ENCODE measurements around the gene SYS1. TPM values are rescaled to one million over a fixed set of nuclear protein-coding genes. Genes with fewer than 3 reads are reported as not detected.

Gene SYS1
- total and polyA plus RNA-seq, 2 of the 8 experiments (the other 6 are each of a cell fraction or from before 2014, with no cell fraction given): 19.6 to 50.8 TPM

DNA sequence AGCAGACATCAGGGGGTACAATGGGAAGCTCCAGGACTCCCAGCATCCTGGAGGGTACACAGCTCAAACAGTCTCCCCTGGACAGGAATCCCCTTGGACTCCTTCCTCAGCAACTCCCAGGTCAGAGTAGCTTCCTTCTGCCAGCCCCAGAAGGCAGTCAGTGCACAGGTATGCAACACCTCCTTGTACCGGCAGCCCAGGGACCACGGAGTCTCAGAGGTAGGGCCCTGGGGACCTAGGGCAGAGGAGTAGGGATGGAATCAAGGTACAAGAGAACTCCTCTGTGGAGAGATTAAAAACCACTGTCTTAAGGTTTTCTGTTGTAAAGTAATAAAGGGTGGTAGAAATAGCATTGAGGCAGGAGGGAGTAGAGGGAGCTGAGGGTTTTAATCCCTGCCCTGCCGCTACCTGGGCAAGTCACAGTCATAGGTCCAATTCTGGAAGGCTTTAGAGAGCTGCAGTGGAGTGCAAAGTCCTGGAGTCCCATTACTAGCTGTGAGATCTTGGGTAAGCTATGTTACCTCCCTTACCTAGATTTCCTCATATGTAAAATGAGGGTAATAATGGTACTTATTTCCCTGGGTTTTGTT, 7.7 kb downstream of the SYS1 start:
- Histone ChIP-seq H3K23me2 (ENCODE audit: low read depth, low read length) (peaks cover 4% of the 10 kb centered on the region), H4K91ac (replicated peaks; ENCODE audit: insufficient read length, low read length) (no peak overlapping the region), H2BK15ac (ENCODE audit: low read length) (no peak overlapping the region), H3K27ac (ENCODE audit: low read depth, low read length) (no peak overlapping the region), H3K79me2 (ENCODE audit: control insufficient read depth in 1 of 2, insufficient read depth in 2 of 2, low read length in 2 of 2) (no peaks in the 10 kb centered on the region; a peak in 1 of 4 replicates), H3K27me3 (replicated peaks in 1 of 4; ENCODE audit: control insufficient read depth in 3 of 4, extremely low read depth in 1 of 4, insufficient read depth in 3 of 4, low read length in 3 of 4) (peaks cover 0 to 12% (median 9%) of the 10 kb centered on the region in 4 experiments; a peak in 3 of 7 replicates), H3K4me2 (ENCODE audit: insufficient read depth in 1 of 2, low read depth in 2 of 2, low read length in 2 of 2) (no peak overlapping the region), H2BK120ac (replicated peaks; ENCODE audit: low read depth, low read length) (no peak overlapping the region), H3K9ac (replicated peaks in 1 of 4; ENCODE audit: extremely low read depth in 1 of 4, low read depth in 3 of 4, low read length in 3 of 4) (no peak overlapping the region), H3K4ac (replicated peaks; ENCODE audit: insufficient read length, low read depth, low read length) (no peak overlapping the region), H3K56ac (replicated peaks; ENCODE audit: insufficient read length, low read depth, low read length) (no peak overlapping the region), H2AFZ (ENCODE audit: low read length) (no peak overlapping the region), H3K14ac (ENCODE audit: insufficient read length) (no peak overlapping the region), H3K23ac (ENCODE audit: insufficient read length) (no peak overlapping the region), H3K79me1 (ENCODE audit: low read depth, low read length) (no peaks in the 10 kb centered on the region; the same call in 1 of the 2 replicates), H3K4me1 (replicated peaks in 1 of 4; ENCODE audit: control insufficient read depth in 3 of 4, insufficient read depth in 4 of 4, low read length in 3 of 4) (peaks cover 0 to 14% (median 9%) of the 10 kb centered on the region in 4 experiments; a peak in 6 of 7 replicates), H2BK5ac (ENCODE audit: low read depth, low read length) (no peak overlapping the region), H4K8ac (ENCODE audit: extremely low read depth, insufficient read depth, low read length) (no peak overlapping the region; the same call in 1 of the 2 replicates), H3K4me3 (ENCODE audit: extremely low read depth in 1 of 4, insufficient read depth in 2 of 4, low read depth in 3 of 4, low read length in 4 of 4) (no peak overlapping the region), H3K9me3 (ENCODE audit: insufficient read depth in 2 of 2, low read depth in 1 of 2, low read length in 1 of 2) (no peaks in the 10 kb centered on the region), H3K36me3 (ENCODE audit: control insufficient read depth in 2 of 4, insufficient read depth in 4 of 4, low read length in 3 of 4) (peaks cover 3 to 9% (median 6%) of the 10 kb centered on the region in 4 experiments; a peak in 6 of 8 replicates), H2BK20ac (ENCODE audit: low read length) (no peak overlapping the region), H3K18ac (ENCODE audit: extremely low read depth, low read length) (no peak overlapping the region), H4K20me1 (replicated peaks in 1 of 2; ENCODE audit: control insufficient read depth in 1 of 2, insufficient read depth in 2 of 2, low read length in 2 of 2) (peaks cover 0 to 6% of the 10 kb centered on the region in 2 experiments), H2BK12ac (ENCODE audit: low read depth, low read length) (no peak overlapping the region), H2AK5ac (ENCODE audit: low read depth, low read length) (no peak overlapping the region), H4K5ac (ENCODE audit: insufficient read length, low read depth, low read length) (no peak overlapping the region)
- FAIRE-seq: no peak
- DNase-seq (ENCODE audit: low read depth in 1 of 2, low spot score in 2 of 2): no peak
- POLR2A ChIA-PET (ENCODE audit: partially characterized antibody): interaction anchor here (0.7 to 1.7 kb wide), 4 partner anchors 17 to 116 kb away, joined by 3 to 4 read pairs (median 4); no protein-coding TSS in a partner anchor
- CTCF ChIA-PET (ENCODE audit: partially characterized antibody): interaction anchor here (0.9 to 11.9 kb wide), 12 partner anchors 9 to 137 kb away, joined by 3 to 186 read pairs (median 22); partner anchors contain the start of genes DBNDD2 and SYS1
- 88% methylated on average over 3 of the region's 3 CpGs; no CpG with 5 or more reads in 1 of the 2 experiments for WGBS, 2 experiments (ENCODE audit: extremely low coverage in 1 of 2, insufficient coverage in 1 of 2, insufficient read length in 1 of 2, insufficient replicate concordance in 2 of 2, low coverage in 1 of 2, low lambda C conversion rate in 2 of 2, missing lambda C conversion rate in 1 of 2)
- no peak for TF ChIP-seq GABPA (IDR thresholded peaks at IDR 0.05; ENCODE audit: borderline replicate concordance, insufficient read depth, low read length)
- TF ChIP-seq, protein P1, sequence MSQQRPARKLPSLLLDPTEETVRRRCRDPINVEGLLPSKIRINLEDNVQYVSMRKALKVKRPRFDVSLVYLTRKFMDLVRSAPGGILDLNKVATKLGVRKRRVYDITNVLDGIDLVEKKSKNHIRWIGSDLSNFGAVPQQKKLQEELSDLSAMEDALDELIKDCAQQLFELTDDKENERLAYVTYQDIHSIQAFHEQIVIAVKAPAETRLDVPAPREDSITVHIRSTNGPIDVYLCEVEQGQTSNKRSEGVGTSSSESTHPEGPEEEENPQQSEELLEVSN (IDR thresholded peaks at IDR 0.05): no peak
- TF ChIP-seq CBX8 (IDR thresholded peaks at IDR 0.05; ENCODE audit: borderline replicate concordance, low read depth, low read length): no peak
- TF ChIP-seq, protein P2, sequence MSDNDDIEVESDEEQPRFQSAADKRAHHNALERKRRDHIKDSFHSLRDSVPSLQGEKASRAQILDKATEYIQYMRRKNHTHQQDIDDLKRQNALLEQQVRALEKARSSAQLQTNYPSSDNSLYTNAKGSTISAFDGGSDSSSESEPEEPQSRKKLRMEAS (IDR thresholded peaks at IDR 0.05): no peak
- no peak for TF ChIP-seq SIX5 (IDR thresholded peaks at IDR 0.05; ENCODE audit: low read depth, low read length)
- no peak for TF ChIP-seq ZNF274 (IDR thresholded peaks at IDR 0.05; ENCODE audit: borderline replicate concordance, extremely low read depth, low read length)

All from H1 (cell line).